Endothelial cell of umbilical vein (primary cell): Measurements from ENCODE around the gene RPSA. TPM values are rescaled to one million over a fixed set of nuclear protein-coding genes. Genes with fewer than 3 reads are reported as not detected.

ENCODE experiments used
- BruUV-seq: library from RNA; stranded (reverse); fragments of 400-500 nt; replicated peaks from 2 replicates; lab custom pipeline; 2021; lab: Mats Ljungman, UMichigan
- CTCF ChIA-PET: fragments of 300-600, 350-600 bp; sonication (Branson Sonifier 250); formaldehyde crosslinking; loops from one replicate; lab custom pipeline; 2021; ENCODE audit warnings: antibody characterized with exemption, inconsistent platforms; lab: Charles Lee
- POLR2A ChIA-PET: fragments of 300-600, 350-600 bp; sonication (Branson Sonifier 250); formaldehyde crosslinking; loops from one replicate; lab custom pipeline; 2021; ENCODE audit warnings: antibody characterized with exemption, inconsistent platforms; lab: Charles Lee
- DNase-seq: peaks from one replicate; pipeline ENCODE4 v3.0.0-alpha.2; 2011; ENCODE audit warnings: low read depth, low spot score
- FAIRE-seq: peaks from 2 replicates; lab custom pipeline; 2011; peaks lifted over from hg19 to GRCh38; lab: Jason Lieb, UNC
- H2AFZ ChIP-seq: 2 replicates; pipeline ENCODE4 v1.6.0; 2012; ENCODE audit warnings: low read depth, low read length, control low read depth, inconsistent platforms
- H3K27ac ChIP-seq: 2 replicates; pipeline ENCODE4 v1.5.1; 2011; ENCODE audit warnings: low read depth, mild to moderate bottlenecking, control low read depth, low read length, moderate library complexity; ENCODE audit not compliant: insufficient read depth
- H3K27me3 ChIP-seq, 2 experiments: 2 replicates each; pipeline versions ENCODE4 v1.6.0 to v1.6.1; 2011; ENCODE audit warnings: low read length in 2 of 2, mixed read lengths in 1 of 2; ENCODE audit not compliant: control insufficient read depth in 2 of 2, insufficient read depth in 2 of 2
- H3K36me3 ChIP-seq, 2 experiments: 2 replicates in 1 of 2; 3 replicates in 1 of 2; pipeline ENCODE4 v1.5.1; 2011; ENCODE audit warnings: low read length in 2 of 2, mild to moderate bottlenecking in 1 of 2, moderate library complexity in 1 of 2; ENCODE audit not compliant: control insufficient read depth in 2 of 2, insufficient read depth in 2 of 2; ENCODE audit errors: extremely low read depth in 1 of 2
- H3K4me1 ChIP-seq: 3 replicates; pipeline ENCODE4 v1.5.1; 2011; ENCODE audit warnings: mild to moderate bottlenecking, low read length; ENCODE audit not compliant: control insufficient read depth, insufficient read depth; ENCODE audit errors: extremely low read depth
- H3K4me2 ChIP-seq: 2 replicates; pipeline ENCODE4 v1.6.1; 2011; ENCODE audit warnings: low read length, control low read depth, mixed read lengths; ENCODE audit not compliant: insufficient read depth
- H3K4me3 ChIP-seq, 3 experiments: fragments of 200-600 bp in 1 of 3; sonication (generic), shearing (Covaris generic) in 1 of 3; replicated peaks in 1 of 3; 2 replicates each; pipeline ENCODE4 v1.5.1; 2011 to 2016; ENCODE audit warnings: control low read depth in 3 of 3, low read length in 3 of 3, mild to moderate bottlenecking in 2 of 3, inconsistent platforms in 1 of 3, low read depth in 1 of 3, moderate library complexity in 1 of 3; ENCODE audit not compliant: insufficient read depth in 1 of 3
- H3K79me2 ChIP-seq: 2 replicates; pipeline ENCODE4 v1.6.0; 2012; ENCODE audit warnings: low read length, inconsistent platforms; ENCODE audit not compliant: control insufficient read depth, insufficient read depth
- H3K9ac ChIP-seq: replicated peaks from 2 replicates; pipeline ENCODE3; 2011; ENCODE audit warnings: low read length, control low read depth; ENCODE audit not compliant: insufficient read depth; ENCODE audit errors: extremely low read depth
- H3K9me1 ChIP-seq: replicated peaks from 3 replicates; pipeline ENCODE4 v1.6.0; 2011; ENCODE audit warnings: mild to moderate bottlenecking, low read length; ENCODE audit not compliant: control insufficient read depth, insufficient read depth; ENCODE audit errors: extremely low read depth
- H3K9me3 ChIP-seq: replicated peaks from 2 replicates; pipeline ENCODE4 v1.5.1; 2012; ENCODE audit warnings: low read length, inconsistent platforms; ENCODE audit not compliant: control insufficient read depth, insufficient read depth
- H4K20me1 ChIP-seq: replicated peaks from 2 replicates; pipeline ENCODE3; 2011; ENCODE audit warnings: mild to moderate bottlenecking, low read length; ENCODE audit not compliant: control insufficient read depth, insufficient read depth; ENCODE audit errors: extremely low read depth
- EZH2 ChIP-seq: IDR thresholded peaks from 2 replicates; pipeline ENCODE4 v1.6.1; 2012; ENCODE audit warnings: borderline replicate concordance, low read depth, mild to moderate bottlenecking, moderate library complexity, low read length, inconsistent platforms; ENCODE audit not compliant: severe bottlenecking
- FOS ChIP-seq: IDR thresholded peaks from 2 replicates; pipeline ENCODE4 v1.6.1; 2011; ENCODE audit warnings: mild to moderate bottlenecking, low read length, moderate library complexity, borderline replicate concordance; ENCODE audit not compliant: insufficient read depth
- GATA2 ChIP-seq: IDR thresholded peaks from 2 replicates; pipeline ENCODE4 v1.7.0; 2011; ENCODE audit warnings: low read depth, mild to moderate bottlenecking, moderate library complexity, mixed read lengths, low read length; ENCODE audit not compliant: insufficient read length, insufficient read depth
- POLR2A ChIP-seq: IDR thresholded peaks from 2 replicates; pipeline ENCODE4 v1.6.1; 2012; ENCODE audit warnings: low read depth, mild to moderate bottlenecking, control low read depth, low read length
- POLR2AphosphoS5 ChIP-seq: IDR thresholded peaks from 2 replicates; pipeline ENCODE4 v1.6.1; 2012; ENCODE audit warnings: low read depth, mild to moderate bottlenecking, control low read depth, low read length, moderate library complexity; ENCODE audit not compliant: insufficient read depth
- dilution Hi-C: fragments of 300-500 bp; cut with MboI; formaldehyde crosslinking; loops from one replicate; pipeline ENCODE4 v1.15.0; 2019; ENCODE audit warnings: low sequenced_read_pairs; ENCODE audit not compliant: extremely low pct_ligation_motif_present
- intact Hi-C: fragments of 100-400 bp; cut with micrococcal nuclease; formaldehyde crosslinking; loops from one replicate; pipeline ENCODE4 v1.10.0; 2022
- polyA plus RNA-seq, 4 experiments: library from polyadenylated mRNA; depleted of rRNA in 3 of 4; stranded (reverse) in 3 of 4; unstranded in 1 of 4; fragments of >200 nt; gene quantifications; 2 replicates each; pipeline versions ENCODE4 v1.2.1 to v1.2.3, GENCODE V29; 2011 to 2012; ENCODE audit warnings: missing spikeins in 1 of 4
- total RNA-seq: library from RNA; stranded (reverse); gene quantifications from 2 replicates; pipeline ENCODE4 v1.2.3, GENCODE V29; 2021
- TF ChIP-seq, protein P1 (sequence below), 2 donors: IDR thresholded peaks; 1 replicate in 1 of 2; 2 replicates in 1 of 2; pipeline ENCODE4 v1.5.1; 2011; ENCODE audit warnings: low read length in 2 of 2, mild to moderate bottlenecking in 2 of 2, moderate library complexity in 2 of 2, control low read depth in 1 of 2, inconsistent platforms in 1 of 2, low read depth in 1 of 2; ENCODE audit not compliant: insufficient read depth in 1 of 2; ENCODE audit errors: extremely low read depth in 1 of 2

RPSA gene
- total and polyA plus RNA-seq, 2 donors (not counting 3 experiments of a cell fraction or from before 2014, with no cell fraction given) = 1,357 to 3,687 TPM

DNA sequence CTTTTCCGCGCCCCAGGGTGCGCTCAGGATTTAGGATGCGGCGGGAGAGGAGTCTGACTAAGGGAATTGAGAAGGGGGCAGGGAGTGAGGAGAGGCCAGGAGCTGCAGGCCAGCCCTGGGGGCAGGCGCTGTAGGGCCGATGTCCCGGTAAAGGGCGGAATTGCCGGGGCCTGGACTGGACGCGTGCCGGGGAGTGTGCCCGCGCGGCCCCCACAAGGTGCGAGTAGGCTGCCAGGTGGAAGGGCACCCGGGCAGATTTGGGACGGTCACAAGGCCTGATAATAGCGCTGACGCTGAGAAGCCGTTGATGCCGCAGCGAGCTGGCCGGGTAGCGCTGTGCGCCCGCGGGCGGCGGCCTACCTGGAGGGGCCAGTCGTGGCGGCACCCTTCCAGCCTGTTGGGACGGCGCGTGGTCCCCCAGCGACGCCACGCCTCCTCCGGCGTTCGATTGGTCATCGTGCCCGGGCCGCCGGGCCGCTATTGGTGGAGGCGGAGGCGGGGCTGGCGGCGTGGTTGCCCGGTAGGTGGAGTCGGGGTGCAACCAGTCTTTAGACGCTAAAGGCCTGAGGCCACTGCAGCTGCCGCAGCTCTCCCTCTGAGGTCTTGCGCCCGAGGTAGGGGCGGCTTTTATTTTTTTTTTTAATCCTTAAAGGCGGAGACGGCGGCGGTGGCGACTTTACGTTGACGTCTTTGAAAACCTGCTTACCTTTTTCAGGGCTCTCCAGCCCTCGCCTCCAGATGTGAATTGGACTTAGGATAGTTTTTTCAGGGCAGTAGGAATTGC is 22.4 kb upstream of the RPSA start:
- Histone ChIP-seq H3K36me3 (no peaks in the 10 kb centered on the region), H3K9me1 (no peaks in the 10 kb centered on the region), H3K4me3 (peak overlapping the region; percentile 58 to 79 (median 70)), H3K9me3 (no peaks in the 10 kb centered on the region), H4K20me1 (peaks cover 11% of the 10 kb centered on the region), H3K79me2 (peaks cover 36% of the 10 kb centered on the region), H2AFZ (peak overlapping the region; percentile 92), H3K9ac (peak overlapping the region; percentile 69), H3K27me3 (no peaks in the 10 kb centered on the region), H3K4me1 (peaks cover 8% of the 10 kb centered on the region), H3K4me2 (peak overlapping the region; percentile 73), H3K27ac (peak overlapping the region; percentile 54)
- ChIA-PET CTCF (interaction anchor here (0.7 to 1.3 kb wide), 4 partner anchors 19 to 115 kb away, joined by 3 to 6 read pairs (median 4); partner anchors contain the start of gene RPSA), POLR2A (interaction anchor here (0.7 kb wide), 1 partner anchor 22 kb away, joined by 3 read pairs; the partner anchor contains the start of gene RPSA)
- peak; percentile 92 for FAIRE-seq
- dilution Hi-C loops = no loop called here
- TF ChIP-seq FOS (no peak), POLR2A (peak; percentile 65), GATA2 (no peak), EZH2 (no peak), POLR2AphosphoS5 (peak; percentile 54)
- TF ChIP-seq, protein P1, sequence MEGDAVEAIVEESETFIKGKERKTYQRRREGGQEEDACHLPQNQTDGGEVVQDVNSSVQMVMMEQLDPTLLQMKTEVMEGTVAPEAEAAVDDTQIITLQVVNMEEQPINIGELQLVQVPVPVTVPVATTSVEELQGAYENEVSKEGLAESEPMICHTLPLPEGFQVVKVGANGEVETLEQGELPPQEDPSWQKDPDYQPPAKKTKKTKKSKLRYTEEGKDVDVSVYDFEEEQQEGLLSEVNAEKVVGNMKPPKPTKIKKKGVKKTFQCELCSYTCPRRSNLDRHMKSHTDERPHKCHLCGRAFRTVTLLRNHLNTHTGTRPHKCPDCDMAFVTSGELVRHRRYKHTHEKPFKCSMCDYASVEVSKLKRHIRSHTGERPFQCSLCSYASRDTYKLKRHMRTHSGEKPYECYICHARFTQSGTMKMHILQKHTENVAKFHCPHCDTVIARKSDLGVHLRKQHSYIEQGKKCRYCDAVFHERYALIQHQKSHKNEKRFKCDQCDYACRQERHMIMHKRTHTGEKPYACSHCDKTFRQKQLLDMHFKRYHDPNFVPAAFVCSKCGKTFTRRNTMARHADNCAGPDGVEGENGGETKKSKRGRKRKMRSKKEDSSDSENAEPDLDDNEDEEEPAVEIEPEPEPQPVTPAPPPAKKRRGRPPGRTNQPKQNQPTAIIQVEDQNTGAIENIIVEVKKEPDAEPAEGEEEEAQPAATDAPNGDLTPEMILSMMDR (IDR thresholded peaks at IDR 0.05; ENCODE audit: extremely low read depth in 1 of 2, insufficient read depth in 1 of 2, low read depth in 1 of 2, low read length in 2 of 2) = no peak
- peak; percentile 96 for DNase-seq
- intact Hi-C loops = loop anchor here (1.0 to 10.0 kb wide), 5 partner anchors 22 to 1071 kb away; partner anchors contain the start of genes GORASP1, RPL14, RPSA and TTC21A
- BruUV-seq = no TSS peak
